Testis (tissue), 2 donors: Measurements from ENCODE around the gene TBX5.

Experiments
- POLR2A ChIP-seq: fragments of 450-650 bp; IDR thresholded peaks from one replicate; pipeline ENCODE4 v1.6.1; 2017; ENCODE audit warnings: antibody characterized with exemption, mild to moderate bottlenecking, moderate library complexity
- TF ChIP-seq, protein P1 (sequence below), 3 experiments: fragments of 450-650 bp in 2 of 3; fragments of 200-600 bp in 1 of 3; sonication (generic) in 1 of 3; IDR thresholded peaks; one replicate each; pipeline ENCODE4 v1.5.1; 2016 to 2019; ENCODE audit warnings: antibody characterized with exemption in 3 of 3, mild to moderate bottlenecking in 2 of 3, moderate library complexity in 1 of 3

- TF ChIP-seq, protein P1, sequence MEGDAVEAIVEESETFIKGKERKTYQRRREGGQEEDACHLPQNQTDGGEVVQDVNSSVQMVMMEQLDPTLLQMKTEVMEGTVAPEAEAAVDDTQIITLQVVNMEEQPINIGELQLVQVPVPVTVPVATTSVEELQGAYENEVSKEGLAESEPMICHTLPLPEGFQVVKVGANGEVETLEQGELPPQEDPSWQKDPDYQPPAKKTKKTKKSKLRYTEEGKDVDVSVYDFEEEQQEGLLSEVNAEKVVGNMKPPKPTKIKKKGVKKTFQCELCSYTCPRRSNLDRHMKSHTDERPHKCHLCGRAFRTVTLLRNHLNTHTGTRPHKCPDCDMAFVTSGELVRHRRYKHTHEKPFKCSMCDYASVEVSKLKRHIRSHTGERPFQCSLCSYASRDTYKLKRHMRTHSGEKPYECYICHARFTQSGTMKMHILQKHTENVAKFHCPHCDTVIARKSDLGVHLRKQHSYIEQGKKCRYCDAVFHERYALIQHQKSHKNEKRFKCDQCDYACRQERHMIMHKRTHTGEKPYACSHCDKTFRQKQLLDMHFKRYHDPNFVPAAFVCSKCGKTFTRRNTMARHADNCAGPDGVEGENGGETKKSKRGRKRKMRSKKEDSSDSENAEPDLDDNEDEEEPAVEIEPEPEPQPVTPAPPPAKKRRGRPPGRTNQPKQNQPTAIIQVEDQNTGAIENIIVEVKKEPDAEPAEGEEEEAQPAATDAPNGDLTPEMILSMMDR (IDR thresholded peaks at IDR 0.05) = no peak
- no peak for TF ChIP-seq POLR2A
These were observed 62.2 kb downstream of the TBX5 start for GRCh38 chr12:114343585-114344302.
